ENCODE data around the gene EPN2. TPM values are rescaled to one million over a fixed set of nuclear protein-coding genes. Genes with fewer than 3 reads are reported as not detected.

EPN2 gene
- total and polyA plus RNA-seq, 2 experiments from 2014 or later: 34.0 to 149 TPM

DNA sequence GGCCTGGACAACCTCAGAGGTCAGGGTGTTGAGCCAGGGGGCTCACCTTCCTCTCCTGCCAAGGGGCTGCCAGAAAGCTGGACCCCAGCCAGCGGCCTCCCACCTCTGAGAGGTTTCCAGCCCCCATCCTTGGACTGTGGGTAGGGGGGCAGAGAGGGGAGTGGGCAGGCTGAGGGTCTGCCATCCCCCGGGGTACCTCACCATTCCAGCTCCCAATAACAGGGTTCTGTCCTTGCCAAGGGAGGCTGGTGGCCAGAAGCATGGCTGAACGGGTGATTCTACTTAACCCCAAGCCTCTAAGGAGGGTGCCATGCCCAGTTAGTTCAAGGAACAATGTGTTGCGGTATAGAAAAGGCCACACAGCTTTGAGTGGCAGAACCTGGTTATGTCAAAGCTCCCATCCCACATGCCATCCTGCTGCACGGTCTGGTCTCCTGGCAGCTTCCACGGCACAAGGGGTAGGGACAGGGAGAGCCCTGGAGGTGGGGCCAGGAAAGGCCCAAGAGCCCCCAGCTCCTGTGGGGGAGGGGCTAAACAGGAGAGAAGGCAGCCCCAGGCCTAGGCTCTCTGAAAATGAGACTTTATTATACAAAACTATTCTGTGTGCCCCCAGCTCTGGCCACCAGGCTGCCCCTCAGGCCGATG, 105.6 kb downstream of the EPN2 start (continued):
- TF ChIP-seq, protein P1, sequence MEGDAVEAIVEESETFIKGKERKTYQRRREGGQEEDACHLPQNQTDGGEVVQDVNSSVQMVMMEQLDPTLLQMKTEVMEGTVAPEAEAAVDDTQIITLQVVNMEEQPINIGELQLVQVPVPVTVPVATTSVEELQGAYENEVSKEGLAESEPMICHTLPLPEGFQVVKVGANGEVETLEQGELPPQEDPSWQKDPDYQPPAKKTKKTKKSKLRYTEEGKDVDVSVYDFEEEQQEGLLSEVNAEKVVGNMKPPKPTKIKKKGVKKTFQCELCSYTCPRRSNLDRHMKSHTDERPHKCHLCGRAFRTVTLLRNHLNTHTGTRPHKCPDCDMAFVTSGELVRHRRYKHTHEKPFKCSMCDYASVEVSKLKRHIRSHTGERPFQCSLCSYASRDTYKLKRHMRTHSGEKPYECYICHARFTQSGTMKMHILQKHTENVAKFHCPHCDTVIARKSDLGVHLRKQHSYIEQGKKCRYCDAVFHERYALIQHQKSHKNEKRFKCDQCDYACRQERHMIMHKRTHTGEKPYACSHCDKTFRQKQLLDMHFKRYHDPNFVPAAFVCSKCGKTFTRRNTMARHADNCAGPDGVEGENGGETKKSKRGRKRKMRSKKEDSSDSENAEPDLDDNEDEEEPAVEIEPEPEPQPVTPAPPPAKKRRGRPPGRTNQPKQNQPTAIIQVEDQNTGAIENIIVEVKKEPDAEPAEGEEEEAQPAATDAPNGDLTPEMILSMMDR (conservative IDR thresholded peaks at IDR 0.05; ENCODE audit: low read depth in 2 of 2): no peak
- TF ChIP-seq NANOG (IDR thresholded peaks at IDR 0.05; ENCODE audit: borderline replicate concordance) (no peak), CREB1 (CRISPR knock-in tag; IDR thresholded peaks at IDR 0.05; ENCODE audit: low read depth) (no peak), ZNF331 (CRISPR knock-in tag; IDR thresholded peaks at IDR 0.05; ENCODE audit: low read depth) (no peak), ZNF114 (CRISPR knock-in tag; IDR thresholded peaks at IDR 0.05) (no peak), STAT1 (IDR thresholded peaks at IDR 0.05; ENCODE audit: unreplicated experiment) (no peak), EZH2phosphoT487 (IDR thresholded peaks at IDR 0.05; ENCODE audit: unreplicated experiment) (no peak), JUNB (IDR thresholded peaks at IDR 0.05; ENCODE audit: unreplicated experiment) (no peak)
- TF ChIP-seq, protein P2, sequence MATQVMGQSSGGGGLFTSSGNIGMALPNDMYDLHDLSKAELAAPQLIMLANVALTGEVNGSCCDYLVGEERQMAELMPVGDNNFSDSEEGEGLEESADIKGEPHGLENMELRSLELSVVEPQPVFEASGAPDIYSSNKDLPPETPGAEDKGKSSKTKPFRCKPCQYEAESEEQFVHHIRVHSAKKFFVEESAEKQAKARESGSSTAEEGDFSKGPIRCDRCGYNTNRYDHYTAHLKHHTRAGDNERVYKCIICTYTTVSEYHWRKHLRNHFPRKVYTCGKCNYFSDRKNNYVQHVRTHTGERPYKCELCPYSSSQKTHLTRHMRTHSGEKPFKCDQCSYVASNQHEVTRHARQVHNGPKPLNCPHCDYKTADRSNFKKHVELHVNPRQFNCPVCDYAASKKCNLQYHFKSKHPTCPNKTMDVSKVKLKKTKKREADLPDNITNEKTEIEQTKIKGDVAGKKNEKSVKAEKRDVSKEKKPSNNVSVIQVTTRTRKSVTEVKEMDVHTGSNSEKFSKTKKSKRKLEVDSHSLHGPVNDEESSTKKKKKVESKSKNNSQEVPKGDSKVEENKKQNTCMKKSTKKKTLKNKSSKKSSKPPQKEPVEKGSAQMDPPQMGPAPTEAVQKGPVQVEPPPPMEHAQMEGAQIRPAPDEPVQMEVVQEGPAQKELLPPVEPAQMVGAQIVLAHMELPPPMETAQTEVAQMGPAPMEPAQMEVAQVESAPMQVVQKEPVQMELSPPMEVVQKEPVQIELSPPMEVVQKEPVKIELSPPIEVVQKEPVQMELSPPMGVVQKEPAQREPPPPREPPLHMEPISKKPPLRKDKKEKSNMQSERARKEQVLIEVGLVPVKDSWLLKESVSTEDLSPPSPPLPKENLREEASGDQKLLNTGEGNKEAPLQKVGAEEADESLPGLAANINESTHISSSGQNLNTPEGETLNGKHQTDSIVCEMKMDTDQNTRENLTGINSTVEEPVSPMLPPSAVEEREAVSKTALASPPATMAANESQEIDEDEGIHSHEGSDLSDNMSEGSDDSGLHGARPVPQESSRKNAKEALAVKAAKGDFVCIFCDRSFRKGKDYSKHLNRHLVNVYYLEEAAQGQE (IDR thresholded peaks at IDR 0.05; ENCODE audit: unreplicated experiment): no peak

DNA sequence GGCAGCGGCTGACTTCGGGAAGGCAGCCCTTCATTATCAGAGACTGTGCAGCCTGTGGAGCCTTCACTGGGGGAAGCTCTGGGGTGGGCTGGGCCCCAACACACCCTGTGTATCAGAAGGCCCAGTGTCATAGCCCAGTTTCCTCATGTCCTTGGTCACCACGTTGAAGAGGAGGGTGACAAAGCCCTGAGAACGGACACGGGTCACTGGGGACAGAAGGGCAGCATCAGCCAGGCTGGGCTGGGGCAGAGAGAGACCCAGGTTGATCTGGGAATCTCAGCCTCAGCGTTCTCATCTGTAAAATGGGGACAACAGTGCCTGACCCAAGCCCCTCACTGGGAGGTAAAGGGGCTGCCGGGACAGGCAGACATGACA, 106.1 kb downstream of the EPN2 start:
- H3K27me3 ChIP-seq (ENCODE audit: insufficient read depth): no peaks in the 10 kb centered on the region
- no peak overlapping the region for H3K4me2 ChIP-seq
- H2AFZ ChIP-seq: no peak overlapping the region
- H3K36me3 Mint-ChIP-seq (ENCODE audit: low read depth): peaks cover 5% of the 10 kb centered on the region; the same call in 2 of the 3 replicates
- H3K27ac ChIP-seq (ENCODE audit: low read depth): no peak overlapping the region
- no peaks in the 10 kb centered on the region for H3K79me2 ChIP-seq (replicated peaks; ENCODE audit: insufficient read depth)
- H3K27me3 Mint-ChIP-seq (ENCODE audit: insufficient read depth, low read depth, poor library complexity): peaks cover 13% of the 10 kb centered on the region
- no peaks in the 10 kb centered on the region for H3K36me3 ChIP-seq (ENCODE audit: insufficient read depth)
- H3F3A ChIP-seq (replicated peaks; ENCODE audit: low read depth): no peaks in the 10 kb centered on the region; the same call in 1 of the 2 replicates
- DNase-seq (ENCODE audit: low spot score) (no peak), ATAC-seq (no peak)
- peaks cover 22% of the 10 kb centered on the region for H3K4me1 ChIP-seq (ENCODE audit: insufficient read depth)
- peaks cover 33% of the 10 kb centered on the region for H3K4me1 Mint-ChIP-seq
- no peak overlapping the region for H3K27ac Mint-ChIP-seq
- H3K4me3 Mint-ChIP-seq: no peak overlapping the region
- H3K4me3 ChIP-seq: no peak overlapping the region
- no peaks in the 10 kb centered on the region for H3K9me2 ChIP-seq (ENCODE audit: insufficient read depth)
- H4K20me1 ChIP-seq (replicated peaks; ENCODE audit: insufficient read depth): no peaks in the 10 kb centered on the region
- no peaks in the 10 kb centered on the region; the same call in 2 of the 3 replicates for H3K9me3 Mint-ChIP-seq
- TF ChIP-seq, protein P3, sequence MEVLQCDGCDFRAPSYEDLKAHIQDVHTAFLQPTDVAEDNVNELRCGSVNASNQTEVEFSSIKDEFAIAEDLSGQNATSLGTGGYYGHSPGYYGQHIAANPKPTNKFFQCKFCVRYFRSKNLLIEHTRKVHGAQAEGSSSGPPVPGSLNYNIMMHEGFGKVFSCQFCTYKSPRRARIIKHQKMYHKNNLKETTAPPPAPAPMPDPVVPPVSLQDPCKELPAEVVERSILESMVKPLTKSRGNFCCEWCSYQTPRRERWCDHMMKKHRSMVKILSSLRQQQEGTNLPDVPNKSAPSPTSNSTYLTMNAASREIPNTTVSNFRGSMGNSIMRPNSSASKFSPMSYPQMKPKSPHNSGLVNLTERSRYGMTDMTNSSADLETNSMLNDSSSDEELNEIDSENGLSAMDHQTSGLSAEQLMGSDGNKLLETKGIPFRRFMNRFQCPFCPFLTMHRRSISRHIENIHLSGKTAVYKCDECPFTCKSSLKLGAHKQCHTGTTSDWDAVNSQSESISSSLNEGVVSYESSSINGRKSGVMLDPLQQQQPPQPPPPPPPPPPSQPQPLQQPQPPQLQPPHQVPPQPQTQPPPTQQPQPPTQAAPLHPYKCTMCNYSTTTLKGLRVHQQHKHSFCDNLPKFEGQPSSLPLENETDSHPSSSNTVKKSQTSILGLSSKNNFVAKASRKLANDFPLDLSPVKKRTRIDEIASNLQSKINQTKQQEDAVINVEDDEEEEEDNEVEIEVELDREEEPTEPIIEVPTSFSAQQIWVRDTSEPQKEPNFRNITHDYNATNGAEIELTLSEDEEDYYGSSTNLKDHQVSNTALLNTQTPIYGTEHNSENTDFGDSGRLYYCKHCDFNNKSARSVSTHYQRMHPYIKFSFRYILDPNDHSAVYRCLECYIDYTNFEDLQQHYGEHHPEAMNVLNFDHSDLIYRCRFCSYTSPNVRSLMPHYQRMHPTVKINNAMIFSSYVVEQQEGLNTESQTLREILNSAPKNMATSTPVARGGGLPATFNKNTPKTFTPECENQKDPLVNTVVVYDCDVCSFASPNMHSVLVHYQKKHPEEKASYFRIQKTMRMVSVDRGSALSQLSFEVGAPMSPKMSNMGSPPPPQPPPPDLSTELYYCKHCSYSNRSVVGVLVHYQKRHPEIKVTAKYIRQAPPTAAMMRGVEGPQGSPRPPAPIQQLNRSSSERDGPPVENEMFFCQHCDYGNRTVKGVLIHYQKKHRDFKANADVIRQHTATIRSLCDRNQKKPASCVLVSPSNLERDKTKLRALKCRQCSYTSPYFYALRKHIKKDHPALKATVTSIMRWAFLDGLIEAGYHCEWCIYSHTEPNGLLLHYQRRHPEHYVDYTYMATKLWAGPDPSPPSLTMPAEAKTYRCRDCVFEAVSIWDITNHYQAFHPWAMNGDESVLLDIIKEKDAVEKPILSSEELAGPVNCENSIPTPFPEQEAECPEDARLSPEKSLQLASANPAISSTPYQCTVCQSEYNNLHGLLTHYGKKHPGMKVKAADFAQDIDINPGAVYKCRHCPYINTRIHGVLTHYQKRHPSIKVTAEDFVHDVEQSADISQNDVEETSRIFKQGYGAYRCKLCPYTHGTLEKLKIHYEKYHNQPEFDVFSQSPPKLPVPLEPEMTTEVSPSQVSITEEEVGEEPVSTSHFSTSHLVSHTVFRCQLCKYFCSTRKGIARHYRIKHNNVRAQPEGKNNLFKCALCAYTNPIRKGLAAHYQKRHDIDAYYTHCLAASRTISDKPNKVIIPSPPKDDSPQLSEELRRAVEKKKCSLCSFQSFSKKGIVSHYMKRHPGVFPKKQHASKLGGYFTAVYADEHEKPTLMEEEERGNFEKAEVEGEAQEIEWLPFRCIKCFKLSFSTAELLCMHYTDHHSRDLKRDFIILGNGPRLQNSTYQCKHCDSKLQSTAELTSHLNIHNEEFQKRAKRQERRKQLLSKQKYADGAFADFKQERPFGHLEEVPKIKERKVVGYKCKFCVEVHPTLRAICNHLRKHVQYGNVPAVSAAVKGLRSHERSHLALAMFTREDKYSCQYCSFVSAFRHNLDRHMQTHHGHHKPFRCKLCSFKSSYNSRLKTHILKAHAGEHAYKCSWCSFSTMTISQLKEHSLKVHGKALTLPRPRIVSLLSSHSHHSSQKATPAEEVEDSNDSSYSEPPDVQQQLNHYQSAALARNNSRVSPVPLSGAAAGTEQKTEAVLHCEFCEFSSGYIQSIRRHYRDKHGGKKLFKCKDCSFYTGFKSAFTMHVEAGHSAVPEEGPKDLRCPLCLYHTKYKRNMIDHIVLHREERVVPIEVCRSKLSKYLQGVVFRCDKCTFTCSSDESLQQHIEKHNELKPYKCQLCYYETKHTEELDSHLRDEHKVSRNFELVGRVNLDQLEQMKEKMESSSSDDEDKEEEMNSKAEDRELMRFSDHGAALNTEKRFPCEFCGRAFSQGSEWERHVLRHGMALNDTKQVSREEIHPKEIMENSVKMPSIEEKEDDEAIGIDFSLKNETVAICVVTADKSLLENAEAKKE (CRISPR knock-in tag; IDR thresholded peaks at IDR 0.05): no peak
- TF ChIP-seq STAT1 (IDR thresholded peaks at IDR 0.05; ENCODE audit: unreplicated experiment): no peak
- no peak for TF ChIP-seq POLR2AphosphoS5 (IDR thresholded peaks at IDR 0.05; ENCODE audit: low read depth)
- TF ChIP-seq ZNF114 (CRISPR knock-in tag; IDR thresholded peaks at IDR 0.05): no peak
